CD4-positive, alpha-beta T cell treated with Interleukin-10 for 1 hour (primary cell): ENCODE data around the gene FCN3.

ENCODE experiments used
- DNase-seq: peaks from one replicate; pipeline ENCODE4 v3.0.0-alpha.2; 2020

FCN3 gene

GRCh38 chr1:27379564-27380122, 5.0 kb upstream of the FCN3 start:
- DNase-seq: no peak

- DNase-seq: no peak
Measured at GRCh38 chr1:27377760-27378495, 3.3 kb upstream of the FCN3 start.

GRCh38 chr1:27372808-27373690, 1.6 kb downstream of the FCN3 start:
- DNase-seq: no peak

- DNase-seq: no peak
Measured at GRCh38 chr1:27372022-27372807, 2.4 kb downstream of the FCN3 start.

- no peak for DNase-seq
Measured at GRCh38 chr1:27368869-27369582, 5.6 kb downstream of the FCN3 start.

- no peak for DNase-seq
Measured at GRCh38 chr1:27367160-27367650, 7.4 kb downstream of the FCN3 start.

GRCh38 chr1:27366411-27367159, 8.0 kb downstream of the FCN3 start, which contains the start of gene MAP3K6:
TSS of gene MAP3K6 (minus strand) at chr1:27366961. CDS start at chr1:27366597, 364 bp downstream.
- DNase-seq: peak; percentile 39

GRCh38 chr1:27366113-27366410, 8.6 kb downstream of the FCN3 start:
- DNase-seq: peak; percentile 72

GRCh38 chr1:27365372-27366112, 9.1 kb downstream of the FCN3 start:
- DNase-seq: peak; percentile 84

GRCh38 chr1:27364696-27365371, 9.8 kb downstream of the FCN3 start:
- no peak for DNase-seq

- DNase-seq: no peak
Measured at GRCh38 chr1:27363766-27364695, 10.6 kb downstream of the FCN3 start.

- no peak for DNase-seq
Measured at GRCh38 chr1:27361553-27361952, 13.1 kb downstream of the FCN3 start.

- DNase-seq: no peak
Measured at GRCh38 chr1:27361044-27361402, 13.6 kb downstream of the FCN3 start.

GRCh38 chr1:27360159-27361043, 14.2 kb downstream of the FCN3 start:
- peak; percentile 65 for DNase-seq

GRCh38 chr1:27359822-27360158, 14.8 kb downstream of the FCN3 start:
- DNase-seq: no peak

- DNase-seq: no peak
Measured at GRCh38 chr1:27358928-27359313, 15.7 kb downstream of the FCN3 start.

GRCh38 chr1:27358038-27358927, 16.3 kb downstream of the FCN3 start:
- DNase-seq: no peak
